Mammary epithelial cell (primary cell): Measurements from ENCODE around the gene LCN12.

ENCODE experiments used
- CTCF ChIP-seq, 2 donors: IDR thresholded peaks in 1 of 2; conservative IDR thresholded peaks in 1 of 2; 2 replicates each; pipeline ENCODE4 v1.5.1; 2011 to 2012; ENCODE audit warnings: inconsistent platforms in 2 of 2, low read length in 2 of 2, mild to moderate bottlenecking in 2 of 2, control low read depth in 1 of 2, low read depth in 1 of 2; ENCODE audit not compliant: insufficient read depth in 1 of 2; ENCODE audit errors: extremely low read depth in 1 of 2
- EZH2 ChIP-seq: IDR thresholded peaks from 2 replicates; pipeline ENCODE4 v1.6.1; 2012; ENCODE audit warnings: low read length, inconsistent platforms, borderline replicate concordance

GRCh38 chr9:136995362-136995761, 43.3 kb downstream of the LCN12 start:
- TF ChIP-seq CTCF (conservative IDR thresholded peaks at IDR 0.05 in 1 of 2, IDR thresholded peaks at IDR 0.05 in 1 of 2; ENCODE audit: extremely low read depth in 1 of 2, insufficient read depth in 1 of 2, low read depth in 1 of 2, low read length in 2 of 2) (no peak), EZH2 (no peak)
